GM19372 (cell line): ENCODE results near the gene SLC49A4.

Experiments
- ATAC-seq: cut with Tn5 transposase; IDR thresholded peaks from one replicate; pipeline ENCODE4 v1.9.1; 2021; ENCODE audit warnings: mild to moderate bottlenecking, low read depth, moderate library complexity; ENCODE audit not compliant: unreplicated experiment

The SLC49A4 gene

DNA sequence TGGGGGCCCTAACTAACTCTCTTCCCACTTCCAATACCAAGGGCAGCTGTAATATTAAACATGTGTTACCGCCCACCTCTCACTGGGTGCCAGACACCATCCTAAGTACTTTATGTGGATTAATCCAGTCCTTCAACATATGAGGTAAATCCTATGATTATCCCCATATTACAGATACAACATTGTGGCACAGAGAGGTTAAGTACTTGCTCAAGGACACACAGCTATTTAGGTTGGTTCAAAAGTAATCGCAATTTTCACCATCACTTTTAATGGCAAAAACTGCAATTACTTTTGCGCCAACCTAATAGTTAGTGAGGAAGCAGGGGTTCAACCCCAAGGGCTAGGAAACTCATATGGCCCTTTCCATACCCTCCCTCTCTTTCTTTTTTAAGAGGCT lies 131.9 kb downstream of the SLC49A4 start:
- no peak for ATAC-seq

DNA sequence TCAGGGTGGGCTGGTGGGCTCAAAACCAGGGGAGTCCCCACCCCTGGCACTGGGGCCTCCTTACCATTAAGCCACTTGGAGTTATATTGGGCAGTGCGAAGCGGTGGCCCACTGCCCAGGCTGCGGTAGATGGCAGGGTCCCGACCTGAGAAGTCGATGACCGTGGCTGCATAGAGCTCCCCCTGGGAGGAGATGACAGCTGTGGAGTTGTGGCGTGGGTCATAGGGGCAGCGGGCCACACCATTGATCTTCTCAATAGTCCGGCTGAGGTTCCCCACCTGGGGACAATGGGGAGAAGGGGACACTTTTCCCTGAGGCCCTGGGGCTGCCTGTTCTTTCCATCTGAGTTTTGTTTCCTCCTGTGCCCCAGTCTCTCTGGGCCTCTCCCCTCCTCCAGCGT lies 132.9 kb downstream of the SLC49A4 start:
- ATAC-seq, result no peak

DNA sequence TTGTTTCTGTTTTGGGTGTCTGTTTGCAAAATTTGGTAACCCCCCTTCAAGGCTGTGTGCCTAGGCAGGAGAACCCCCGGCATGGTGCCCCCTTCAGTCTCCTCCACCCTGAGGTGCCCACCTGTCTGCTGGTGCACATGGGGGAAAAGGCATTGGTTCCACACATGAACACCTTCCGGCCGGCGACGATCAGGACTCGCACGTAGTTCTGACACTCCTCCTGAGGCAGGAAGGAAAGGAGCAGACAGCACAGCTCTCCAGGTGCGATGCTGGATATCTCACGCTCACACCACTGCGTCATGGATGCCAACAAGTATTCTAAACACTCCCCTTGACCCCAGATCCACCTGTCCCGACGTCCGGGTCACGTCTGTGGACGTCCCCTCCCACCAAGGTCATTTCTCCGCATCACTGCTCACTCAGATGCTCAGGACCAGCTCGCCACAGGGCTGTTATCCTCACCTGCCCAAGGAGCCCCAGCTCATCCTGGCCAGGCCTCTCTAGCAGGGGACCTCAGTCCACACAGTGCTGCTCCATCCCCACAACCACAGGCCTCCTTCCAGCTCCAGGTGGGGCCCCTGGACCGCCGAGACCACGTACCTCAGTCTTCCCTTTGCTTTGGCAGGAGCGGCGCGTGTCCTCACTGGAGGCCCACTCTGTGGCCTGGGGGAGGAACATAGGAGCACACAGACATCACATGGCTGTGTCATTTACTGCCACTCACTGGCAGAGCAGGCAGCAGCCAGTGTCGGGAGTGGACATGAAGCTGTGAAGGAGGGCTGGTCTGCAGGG lies 133.7 kb downstream of the SLC49A4 start:
- ATAC-seq, result no peak

DNA sequence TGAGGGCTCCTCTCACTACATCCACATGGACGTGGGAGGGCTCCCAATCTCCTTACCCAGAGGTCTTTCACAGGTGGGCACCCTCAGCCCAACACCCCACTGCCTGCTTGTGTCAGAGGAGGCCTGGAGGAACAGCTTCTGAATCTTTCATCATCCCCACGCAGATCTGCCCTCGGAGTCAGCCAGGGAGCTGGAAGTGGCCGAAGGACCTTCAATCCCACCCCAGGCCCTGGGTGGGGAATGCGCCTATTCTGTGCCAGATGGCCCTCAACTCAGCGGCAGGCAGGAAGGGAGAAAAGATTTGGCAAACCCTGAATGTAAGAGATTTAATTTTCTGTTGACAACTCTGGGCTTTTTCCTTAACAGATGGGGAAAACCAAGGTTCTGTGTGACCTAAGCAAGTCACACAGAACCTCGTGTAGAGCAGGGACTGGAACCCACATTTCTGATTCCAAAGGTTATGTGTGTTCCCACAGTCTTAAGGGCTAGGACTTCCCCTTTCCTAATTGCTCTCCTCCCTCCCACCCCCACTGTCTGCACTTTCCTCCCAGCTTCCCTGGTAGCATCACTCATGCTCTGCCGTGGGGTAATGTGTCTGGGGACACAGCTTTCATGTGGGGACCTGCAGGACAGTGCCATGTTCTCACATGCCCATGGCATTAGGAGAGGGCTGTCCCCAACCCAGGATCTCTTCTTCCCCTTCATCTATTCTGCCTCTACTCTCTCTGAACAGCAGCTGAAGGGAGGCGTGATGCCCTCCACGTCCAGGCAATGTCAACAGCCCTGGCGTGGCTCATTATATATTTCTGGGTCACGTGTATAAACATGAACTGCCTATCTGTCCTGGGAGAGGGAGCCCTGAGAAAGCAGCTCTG lies 134.6 kb downstream of the SLC49A4 start:
- ATAC-seq, result no peak

DNA sequence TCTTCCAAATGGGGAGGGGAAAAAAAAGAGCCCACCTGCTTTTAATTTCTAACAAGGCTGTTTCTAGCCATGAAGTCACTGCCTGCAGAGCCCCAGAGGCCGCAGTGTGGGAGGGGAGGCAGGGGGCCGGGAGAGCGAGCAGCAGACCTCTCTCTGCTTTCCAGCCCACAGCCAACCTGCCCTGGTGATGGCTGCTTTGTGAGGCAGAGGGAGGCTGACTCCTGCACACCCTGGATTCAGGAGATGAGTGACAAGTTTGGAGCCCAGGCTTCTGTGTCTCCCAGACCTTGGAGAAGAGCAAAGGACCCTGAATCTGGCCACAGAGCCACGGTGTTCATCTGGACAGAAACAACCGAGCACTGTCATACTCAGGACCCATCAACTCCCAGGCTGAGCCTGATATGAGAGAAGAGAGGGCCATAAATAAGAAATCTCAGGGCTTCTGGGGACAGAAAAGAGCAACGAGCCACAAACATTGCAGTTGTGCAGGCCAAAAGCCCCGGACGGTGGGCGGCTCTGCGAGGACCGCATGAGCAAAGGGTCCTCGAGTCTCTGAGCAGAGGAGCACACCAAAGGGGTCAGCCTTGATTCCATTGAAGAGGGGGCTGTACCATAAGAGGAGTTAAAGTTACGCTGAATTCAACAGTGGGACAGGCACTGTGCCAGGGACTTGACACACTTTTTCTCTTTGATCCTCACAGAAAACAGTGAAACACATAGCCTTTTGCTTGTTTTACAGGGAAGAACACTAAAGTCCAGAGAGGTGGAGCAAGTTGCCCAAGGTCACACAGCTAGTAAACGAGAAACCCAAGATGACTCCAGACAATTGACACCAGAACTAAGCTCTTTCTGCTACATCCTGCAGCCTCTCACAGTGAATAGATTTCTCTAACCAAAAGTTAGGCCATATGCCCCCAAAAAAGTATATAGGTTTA lies 135.5 kb downstream of the SLC49A4 start:
- ATAC-seq, result no peak
